Measurements from ENCODE around the gene ATXN2.
"Not testable (repeated sequence)": the region's sequence is repeated elsewhere in the genome, so short reads cannot be mapped to it uniquely, and the experiment has no call there.

Gene ATXN2

GRCh38 chr12:111569363-111570083 is 29.6 kb downstream of the ATXN2 start:
- DNase-seq: no peak

DNA sequence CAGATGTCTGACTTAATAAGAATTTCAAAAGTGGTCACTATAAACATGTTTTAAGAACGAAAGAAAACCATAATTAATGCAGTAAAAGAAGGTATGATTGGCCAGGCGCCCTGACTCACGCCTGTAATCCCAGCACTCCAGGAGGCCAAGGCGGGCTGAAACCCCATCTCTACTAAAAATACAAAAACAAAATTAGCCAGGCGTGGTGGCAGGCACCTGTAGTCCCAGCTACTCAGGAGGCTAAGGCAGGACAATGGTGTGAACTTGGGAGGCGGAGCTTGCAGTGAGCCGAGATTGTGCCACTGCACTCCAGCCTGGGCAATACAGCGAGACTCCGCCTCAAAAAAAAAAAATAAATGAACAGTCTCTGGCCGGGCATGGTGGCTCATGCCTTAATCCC is 38.3 kb downstream of the ATXN2 start:
- not testable (repeated sequence) for DNase-seq

DNA sequence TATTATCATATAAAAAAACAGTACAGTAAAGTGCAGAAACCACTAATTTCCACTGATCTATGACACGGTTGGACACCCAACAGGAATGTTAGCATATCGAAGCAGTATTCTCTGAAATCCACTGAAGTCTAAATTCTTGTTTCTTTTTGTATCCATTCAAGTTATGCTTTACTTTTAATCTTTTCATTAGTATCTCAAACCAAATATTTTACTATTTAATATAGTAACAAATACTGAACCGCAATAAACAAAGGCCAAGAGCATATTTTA is 41.1 kb downstream of the ATXN2 start:
- no peak for DNase-seq

DNA sequence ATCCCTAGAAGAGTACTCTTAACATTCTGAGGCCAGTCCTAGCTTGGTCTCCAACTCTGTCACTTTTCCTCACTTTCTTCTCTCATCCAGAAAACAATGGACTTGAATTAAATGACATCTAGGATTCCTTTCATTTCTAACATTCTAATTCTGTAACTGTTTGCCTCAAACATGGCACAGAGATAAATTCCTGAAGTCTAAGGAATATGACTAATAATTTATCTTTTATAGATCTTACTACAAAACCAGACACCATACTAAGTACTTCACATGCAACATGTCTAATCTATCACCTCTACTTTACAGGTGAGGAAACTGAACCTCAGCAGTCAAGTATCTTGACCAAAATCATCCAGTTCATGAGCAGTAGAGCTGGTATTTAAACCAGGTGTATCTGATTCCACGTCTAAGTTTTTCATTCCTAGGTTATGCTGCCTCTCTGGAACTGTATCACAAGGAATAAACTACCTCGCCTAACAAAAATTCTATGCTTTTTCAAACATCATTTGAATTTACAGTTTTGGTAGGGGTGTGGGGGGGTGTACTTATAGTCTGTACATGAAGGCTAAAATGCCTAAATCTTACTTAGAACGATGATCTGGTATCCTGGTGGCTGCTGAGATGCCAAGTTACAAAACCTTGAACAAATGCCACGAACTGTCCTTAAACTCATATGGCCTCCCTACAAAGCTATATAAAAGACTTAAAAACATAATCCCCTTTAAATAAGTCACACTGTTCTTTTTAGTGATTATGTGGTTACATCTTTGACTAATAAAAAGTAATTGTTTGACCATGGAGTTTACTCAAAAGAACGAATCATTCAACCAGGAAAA is 41.6 kb downstream of the ATXN2 start:
- no peak for DNase-seq

GRCh38 chr12:111556676-111557075 is 42.4 kb downstream of the ATXN2 start:
- DNase-seq: no peak

DNA sequence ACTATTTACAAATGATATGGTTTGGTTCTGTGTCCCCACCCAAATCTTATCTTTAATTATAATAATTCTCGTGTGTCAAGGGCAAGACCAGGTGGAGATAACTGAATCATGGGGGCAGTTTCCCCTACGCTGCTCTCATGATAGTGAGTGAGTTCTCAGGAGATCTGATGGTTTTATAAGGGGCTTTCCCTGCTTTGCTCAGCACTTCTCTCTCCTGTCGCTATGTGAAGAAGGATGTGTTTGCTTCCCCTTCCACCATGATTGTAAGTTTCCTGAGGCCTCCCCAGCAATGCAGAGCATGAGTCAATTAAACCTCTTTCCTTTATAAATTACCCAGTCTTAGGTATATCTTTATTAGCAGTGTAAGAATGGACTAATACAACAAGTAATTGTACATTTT is 43.8 kb downstream of the ATXN2 start:
- not testable (repeated sequence) for DNase-seq

GRCh38 chr12:111546758-111547383 is 52.2 kb downstream of the ATXN2 start:
- no peak for DNase-seq

DNA sequence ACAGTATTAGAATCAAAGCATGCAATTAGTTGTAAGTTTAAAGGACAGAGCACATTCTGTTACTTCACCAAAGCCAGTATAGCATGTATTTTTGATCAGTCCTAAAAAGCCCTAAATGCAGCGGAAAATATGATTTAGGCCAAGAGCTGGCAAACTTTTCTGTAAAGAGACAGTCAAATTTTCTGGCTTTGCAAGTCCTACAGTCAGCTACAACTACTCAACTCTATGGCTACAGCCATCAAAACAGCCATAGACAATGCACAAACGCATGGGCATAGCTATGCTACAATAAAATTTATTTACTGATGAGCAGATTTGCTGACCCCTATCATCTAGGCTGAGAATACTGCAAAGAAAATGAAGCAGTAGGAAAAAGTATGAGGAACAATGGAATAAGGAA is 52.9 kb downstream of the ATXN2 start:
- DNase-seq: no peak

- no peak for DNase-seq
Measured at GRCh38 chr12:111544032-111544431, 55.1 kb downstream of the ATXN2 start.

DNA sequence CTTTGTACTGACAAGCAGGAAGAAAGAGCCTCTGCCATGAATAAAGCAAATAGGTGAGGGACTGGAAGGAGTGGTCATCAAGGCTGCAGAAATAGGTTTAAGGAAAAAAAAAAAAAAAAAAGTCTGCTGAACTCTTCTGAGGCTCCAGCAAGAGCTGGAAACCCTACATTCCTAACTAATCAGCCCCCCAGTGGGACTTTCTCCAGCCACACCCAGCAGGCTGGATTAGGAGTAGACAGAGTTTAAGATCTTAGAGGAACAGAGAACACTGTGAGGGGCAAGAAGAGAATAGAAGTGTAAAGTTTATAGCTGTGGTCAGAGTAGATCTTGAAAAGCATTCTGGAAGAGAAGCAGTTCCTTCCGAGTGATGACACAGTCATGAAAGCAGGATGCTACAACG is 66.4 kb downstream of the ATXN2 start:
- no peak for DNase-seq

- peak; percentile 63 for DNase-seq
Measured at GRCh38 chr12:111529424-111530368, 69.4 kb downstream of the ATXN2 start.

- no peak for DNase-seq
Measured at GRCh38 chr12:111523587-111524167, 75.4 kb downstream of the ATXN2 start.

GRCh38 chr12:111521801-111522200 is 77.3 kb downstream of the ATXN2 start:
- DNase-seq: no peak

GRCh38 chr12:111519937-111520336 is 79.2 kb downstream of the ATXN2 start:
- DNase-seq: no peak

DNA sequence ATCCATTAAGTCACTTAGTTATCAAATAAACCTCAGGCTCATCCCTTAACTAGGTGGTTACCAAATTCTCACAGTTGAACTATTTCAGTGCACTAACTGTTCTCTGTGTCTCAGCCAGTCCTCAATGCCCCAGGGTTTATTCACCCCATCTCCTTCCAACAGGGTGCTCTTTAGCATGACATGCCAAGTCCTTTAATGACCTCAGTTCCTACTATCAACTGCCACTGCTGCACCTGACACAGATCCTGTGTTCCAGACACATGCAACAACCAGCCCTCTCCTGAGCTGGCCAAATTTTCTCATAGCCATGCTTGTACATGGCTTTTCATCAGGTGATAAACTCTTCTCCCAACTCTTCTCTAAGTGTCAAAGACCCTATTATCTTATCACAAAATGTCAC is 80.0 kb downstream of the ATXN2 start:
- no peak for DNase-seq

DNA sequence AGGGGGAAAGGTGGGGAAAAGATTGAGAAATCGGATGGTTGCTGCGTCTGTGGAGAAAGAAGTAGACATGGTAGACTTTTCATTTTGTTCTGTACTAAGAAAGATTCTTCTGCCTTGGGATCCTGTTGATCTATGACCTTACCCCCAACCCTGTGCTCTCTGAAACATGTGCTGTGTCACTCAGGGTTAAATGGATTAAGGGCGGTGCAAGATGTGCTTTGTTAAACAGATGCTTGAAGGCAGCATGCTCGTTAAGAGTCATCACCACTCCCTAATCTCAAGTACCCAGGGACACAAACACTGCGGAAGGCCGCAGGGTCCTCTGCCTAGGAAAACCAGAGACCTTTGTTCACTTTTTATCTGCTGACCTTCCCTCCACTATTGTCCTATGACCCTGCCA is 91.4 kb downstream of the ATXN2 start:
- not testable (repeated sequence) for DNase-seq

GRCh38 chr12:111507258-111507657 is 91.9 kb downstream of the ATXN2 start:
- not testable (repeated sequence) for DNase-seq

DNA sequence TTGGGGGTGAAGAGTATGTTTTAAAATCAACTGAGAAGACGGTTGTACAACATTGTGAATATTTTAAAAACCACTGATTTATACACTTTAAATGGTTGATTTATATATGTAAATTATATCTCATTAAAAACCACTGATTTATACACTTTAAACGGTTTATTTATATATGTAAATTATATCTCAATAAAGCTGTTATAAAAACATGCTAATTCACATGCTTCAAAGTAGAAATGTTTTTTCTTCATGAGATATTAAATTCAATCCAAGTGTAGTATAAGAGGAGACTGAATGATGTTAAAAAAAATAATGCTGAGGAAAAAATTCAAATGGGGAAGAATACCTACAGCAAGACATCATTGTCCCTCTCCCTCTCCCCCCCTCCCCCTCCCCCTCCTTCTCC is 92.9 kb downstream of the ATXN2 start:
- no peak for DNase-seq

DNA sequence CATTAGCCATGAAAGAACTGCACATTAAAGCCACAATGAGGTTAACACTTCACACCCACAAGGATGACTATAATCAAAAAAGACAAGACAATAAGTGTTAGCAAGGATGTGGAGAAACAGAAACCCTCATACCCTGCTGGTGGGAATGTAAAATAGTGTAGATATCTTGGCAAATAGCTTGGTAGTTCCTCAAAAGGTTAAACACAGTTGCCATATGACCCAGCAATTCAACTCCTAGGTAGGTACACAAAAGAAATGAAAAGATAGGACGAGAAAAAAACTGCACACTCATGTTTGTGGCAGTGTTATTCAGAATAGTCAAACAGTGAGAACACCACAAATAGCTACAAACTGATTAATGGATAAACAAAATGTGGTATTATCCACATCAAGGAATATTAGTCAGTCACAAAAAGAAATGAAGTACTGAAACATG is 93.5 kb downstream of the ATXN2 start:
- no peak for DNase-seq

- no peak for DNase-seq
Measured at GRCh38 chr12:111503116-111503515, 96.0 kb downstream of the ATXN2 start.

- no peak for DNase-seq
Measured at GRCh38 chr12:111494676-111495075, 104.4 kb downstream of the ATXN2 start.

GRCh38 chr12:111492979-111493378 is 106.1 kb downstream of the ATXN2 start:
- not testable (repeated sequence) for DNase-seq

DNA sequence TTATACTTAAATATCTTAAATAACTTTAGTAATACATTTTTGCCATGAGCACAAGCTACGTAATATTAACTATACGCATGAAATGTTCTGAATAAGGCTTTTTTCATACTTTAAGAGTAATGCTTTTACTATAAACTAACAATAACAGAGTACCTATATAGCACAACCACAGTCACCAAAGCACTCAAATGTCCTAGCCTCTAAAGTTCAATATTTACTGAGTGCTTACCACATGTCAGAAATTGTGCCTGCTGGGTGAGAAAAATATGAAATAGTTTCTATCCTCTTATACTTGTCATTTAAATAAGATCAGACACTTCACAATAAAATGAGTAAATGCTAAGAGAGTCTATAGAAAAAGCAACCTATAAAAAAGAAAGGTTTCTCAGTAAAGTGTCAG is 110.3 kb downstream of the ATXN2 start:
- no peak for DNase-seq

All from CD4-positive, alpha-beta T cell treated with Interferon gamma for 1 hour (primary cell).